H9 (cell line): ENCODE data around the gene GET4. TPM values are rescaled to one million over a fixed set of nuclear protein-coding genes. Genes with fewer than 3 reads are reported as not detected.

ENCODE experiments used
- DNase-seq: peaks from one replicate; pipeline ENCODE4 v3.0.0-alpha.2; 2017
- H2AFZ ChIP-seq: one replicate; pipeline ENCODE4 v1.6.1; 2013; ENCODE audit warnings: mild to moderate bottlenecking, low read length, control low read depth, moderate library complexity
- H2AK5ac ChIP-seq: 2 replicates; pipeline ENCODE4 v1.6.1; 2013; ENCODE audit warnings: low read length, control low read depth, mixed read lengths; ENCODE audit not compliant: insufficient read length
- H2BK120ac ChIP-seq: one replicate; pipeline ENCODE4 v1.6.1; 2013; ENCODE audit warnings: low read depth, mild to moderate bottlenecking, low read length, control low read depth, inconsistent platforms; ENCODE audit not compliant: poor library complexity, severe bottlenecking
- H2BK12ac ChIP-seq: 2 replicates; pipeline ENCODE4 v1.6.1; 2013; ENCODE audit warnings: low read length, control low read depth, mixed read lengths, low read depth; ENCODE audit not compliant: insufficient read length
- H2BK15ac ChIP-seq: 2 replicates; pipeline ENCODE4 v1.6.1; 2013; ENCODE audit warnings: low read depth, low read length, control low read depth
- H2BK20ac ChIP-seq: one replicate; pipeline ENCODE4 v1.6.1; 2013; ENCODE audit warnings: low read depth, mild to moderate bottlenecking, low read length, control low read depth, inconsistent platforms; ENCODE audit not compliant: poor library complexity, severe bottlenecking
- H2BK5ac ChIP-seq: 2 replicates; pipeline ENCODE4 v1.6.1; 2013; ENCODE audit warnings: low read length, control low read depth, mixed read lengths; ENCODE audit not compliant: insufficient read length
- H3K14ac ChIP-seq: 2 replicates; pipeline ENCODE4 v1.6.1; 2013; ENCODE audit warnings: low read length, control low read depth; ENCODE audit not compliant: insufficient read depth
- H3K18ac ChIP-seq: 2 replicates; pipeline ENCODE4 v1.6.1; 2013; ENCODE audit warnings: low read depth, mild to moderate bottlenecking, mixed read lengths, low read length, control low read depth; ENCODE audit not compliant: insufficient read length
- H3K23ac ChIP-seq: 2 replicates; pipeline ENCODE4 v1.6.1; 2013; ENCODE audit warnings: low read length, control low read depth, mixed read lengths, low read depth; ENCODE audit not compliant: insufficient read length
- H3K23me2 ChIP-seq: 2 replicates; pipeline ENCODE4 v1.6.1; 2013; ENCODE audit warnings: low read depth, mild to moderate bottlenecking, mixed read lengths, low read length, control low read depth; ENCODE audit not compliant: insufficient read length, poor library complexity, severe bottlenecking
- H3K27ac ChIP-seq: 2 replicates; pipeline ENCODE4 v1.5.1; 2013; ENCODE audit warnings: low read length, control low read depth, mixed read lengths, low read depth; ENCODE audit not compliant: insufficient read length
- H3K27me3 ChIP-seq: 2 replicates; pipeline ENCODE4 v1.6.1; 2013; ENCODE audit warnings: low read length, control low read depth, inconsistent platforms; ENCODE audit not compliant: insufficient read depth
- H3K4ac ChIP-seq: 2 replicates; pipeline ENCODE4 v1.6.1; 2013; ENCODE audit warnings: low read depth, mild to moderate bottlenecking, control low read depth, inconsistent platforms, low read length, moderate library complexity
- H3K4me1 ChIP-seq: 2 replicates; pipeline ENCODE4 v1.6.1; 2013; ENCODE audit warnings: low read length, control low read depth, inconsistent platforms; ENCODE audit not compliant: insufficient read depth
- H3K4me2 ChIP-seq: 2 replicates; pipeline ENCODE4 v1.6.1; 2013; ENCODE audit warnings: low read length, control low read depth, mixed read lengths; ENCODE audit not compliant: insufficient read length, insufficient read depth
- H3K56ac ChIP-seq: 2 replicates; pipeline ENCODE4 v1.6.1; 2013; ENCODE audit warnings: low read depth, mild to moderate bottlenecking, mixed read lengths, low read length, control low read depth; ENCODE audit not compliant: insufficient read length
- H3K79me1 ChIP-seq: 2 replicates; pipeline ENCODE4 v1.6.1; 2013; ENCODE audit warnings: low read depth, mild to moderate bottlenecking, moderate library complexity, low read length, control low read depth, inconsistent platforms; ENCODE audit not compliant: insufficient read depth, poor library complexity, severe bottlenecking
- H3K79me2 ChIP-seq: 2 replicates; pipeline ENCODE4 v1.6.1; 2013; ENCODE audit warnings: low read length, control low read depth, inconsistent platforms; ENCODE audit not compliant: insufficient read depth
- H3K9ac ChIP-seq: 2 replicates; pipeline ENCODE4 v1.6.1; 2013; ENCODE audit warnings: low read length, control low read depth, mixed read lengths; ENCODE audit not compliant: insufficient read length; ENCODE audit errors: extremely low read depth
- H3K9me3 ChIP-seq: one replicate; pipeline ENCODE4 v1.6.1; 2013; ENCODE audit warnings: low read depth, low read length, inconsistent platforms; ENCODE audit not compliant: control insufficient read depth
- H3T11ph ChIP-seq: one replicate; pipeline ENCODE4 v1.6.1; 2013; ENCODE audit warnings: mild to moderate bottlenecking, low read length, control low read depth, inconsistent platforms
- H4K20me1 ChIP-seq: one replicate; pipeline ENCODE4 v1.6.1; 2013; ENCODE audit not compliant: control insufficient read depth, insufficient read length, insufficient read depth
- H4K5ac ChIP-seq: 2 replicates; pipeline ENCODE4 v1.6.1; 2013; ENCODE audit warnings: low read depth, mild to moderate bottlenecking, mixed read lengths, low read length, control low read depth; ENCODE audit not compliant: insufficient read length
- H4K8ac ChIP-seq: replicated peaks from 2 replicates; pipeline ENCODE4 v1.6.1; 2013; ENCODE audit warnings: low read length, control low read depth, mixed read lengths, low read depth; ENCODE audit not compliant: insufficient read length
- H4K91ac ChIP-seq: 2 replicates; pipeline ENCODE4 v1.6.1; 2013; ENCODE audit warnings: low read depth, mild to moderate bottlenecking, moderate library complexity, mixed read lengths, low read length, control low read depth; ENCODE audit not compliant: insufficient read length
- H3K27ac Mint-ChIP-seq, 3 experiments: 2 replicates in 2 of 3; 3 replicates in 1 of 3; pipeline ENCODE4 v1.8.0; 2020 to 2021; ENCODE audit warnings: mixed read lengths in 3 of 3, mild to moderate bottlenecking in 1 of 3, moderate library complexity in 1 of 3
- H3K27me3 Mint-ChIP-seq: 2 replicates; pipeline ENCODE4 v1.8.0; 2021; ENCODE audit warnings: low read depth, mild to moderate bottlenecking, moderate library complexity, mixed read lengths
- H3K36me3 Mint-ChIP-seq, 3 experiments: 2 replicates in 2 of 3; 3 replicates in 1 of 3; pipeline ENCODE4 v1.8.0; 2020 to 2021; ENCODE audit warnings: low read depth in 3 of 3, mixed read lengths in 3 of 3; ENCODE audit not compliant: insufficient read depth in 1 of 3
- H3K4me1 Mint-ChIP-seq, 2 experiments: 2 replicates each; pipeline ENCODE4 v1.8.0; 2020; ENCODE audit warnings: mixed read lengths in 2 of 2
- H3K4me3 Mint-ChIP-seq, 2 experiments: 2 replicates in 1 of 2; 3 replicates in 1 of 2; pipeline ENCODE4 v1.8.0; 2020 to 2021; ENCODE audit warnings: mild to moderate bottlenecking in 2 of 2, mixed read lengths in 2 of 2, moderate library complexity in 1 of 2
- H3K9me3 Mint-ChIP-seq, 2 experiments: 2 replicates in 1 of 2; 3 replicates in 1 of 2; pipeline ENCODE4 v1.8.0; 2020; ENCODE audit warnings: mild to moderate bottlenecking in 2 of 2, mixed read lengths in 2 of 2, moderate library complexity in 1 of 2
- CTCF ChIP-seq: fragments of 200-600 bp; sonication (generic); conservative IDR thresholded peaks from 3 replicates; pipeline ENCODE4 v1.8.0; 2021; ENCODE audit warnings: antibody characterized with exemption, mild to moderate bottlenecking
- WGBS: extraction: QIAGEN DNeasy Blood & Tissue Kit; methylation state at CpG from one replicate; pipeline ENCODE4 v1.1.7; 2013; ENCODE audit warnings: missing lambda C conversion rate, low lambda C conversion rate, mixed read lengths; ENCODE audit not compliant: insufficient read length; ENCODE audit errors: extremely low coverage; 5-methylcytosine and 5-hydroxymethylcytosine counted together
- total RNA-seq: library from RNA; stranded (reverse); gene quantifications from 2 replicates; pipeline ENCODE4 v1.2.1, GENCODE V29; 2021

Gene GET4
- total RNA-seq, 1 experiment from 2014 or later = 70.2 TPM

- H3K27ac Mint-ChIP-seq = peak overlapping the region in 2 of 3 experiments; percentile 6 to 53; a peak in 2 of 7 replicates
- Histone ChIP-seq H3K14ac (no peak overlapping the region), H2BK15ac (no peak overlapping the region), H2AFZ (no peak overlapping the region), H3T11ph (no peak overlapping the region), H3K4ac (no peak overlapping the region), H2BK20ac (no peak overlapping the region), H4K5ac (no peak overlapping the region), H3K79me1 (no peaks in the 10 kb centered on the region), H2BK120ac (no peak overlapping the region), H3K4me2 (no peak overlapping the region), H3K27me3 (no peaks in the 10 kb centered on the region), H3K79me2 (no peaks in the 10 kb centered on the region), H3K18ac (no peak overlapping the region), H3K9ac (no peak overlapping the region), H4K91ac (no peak overlapping the region), H2BK5ac (no peak overlapping the region), H3K27ac (no peak overlapping the region), H4K8ac (no peak overlapping the region), H4K20me1 (no peaks in the 10 kb centered on the region), H3K23ac (no peak overlapping the region), H3K4me1 (no peaks in the 10 kb centered on the region), H3K9me3 (no peaks in the 10 kb centered on the region), H3K56ac (no peak overlapping the region), H3K23me2 (no peaks in the 10 kb centered on the region), H2BK12ac (no peak overlapping the region), H2AK5ac (no peak overlapping the region)
- H3K36me3 Mint-ChIP-seq = peaks cover 61 to 91% (median 83%) of the 10 kb centered on the region in 3 experiments
- DNase-seq = no peak
- H3K27me3 Mint-ChIP-seq = no peaks in the 10 kb centered on the region
- no peaks in the 10 kb centered on the region for H3K9me3 Mint-ChIP-seq
- no CpG with 5 or more reads among the region's 21 CpGs for WGBS
- TF ChIP-seq CTCF = no peak
- H3K4me3 Mint-ChIP-seq = no peak overlapping the region
- no peaks in the 10 kb centered on the region for H3K4me1 Mint-ChIP-seq
Measured at GRCh38 chr7:860149-860548, 16.2 kb upstream of the GET4 start.
